PFSK-1 (cell line): ENCODE data around the gene TTYH1.

ENCODE experiments used
- POLR2AphosphoS5 ChIP-seq: IDR thresholded peaks from 2 replicates; pipeline ENCODE4 v1.6.1; 2012; ENCODE audit warnings: low read depth, mild to moderate bottlenecking, control low read depth, low read length, moderate library complexity
- TAF1 ChIP-seq: IDR thresholded peaks from 2 replicates; pipeline ENCODE4 v1.6.1; 2012; ENCODE audit warnings: low read length, control low read depth, borderline replicate concordance; ENCODE audit not compliant: insufficient read depth

- TF ChIP-seq POLR2AphosphoS5, result no peak
- no peak for TF ChIP-seq TAF1
Measured at GRCh38 chr19:54429545-54430227, 14.4 kb downstream of the TTYH1 start.
